Mesendoderm (in vitro differentiated cells): ENCODE data around the gene TTLL10.

Experiments
- DNase-seq: peaks from one replicate; pipeline ENCODE4 v3.0.0; 2013
- H2AK5ac ChIP-seq: 2 replicates; pipeline ENCODE4 v1.6.1; 2013; ENCODE audit warnings: low read length, inconsistent platforms
- H2BK120ac ChIP-seq: 2 replicates; pipeline ENCODE4 v1.6.1; 2013; ENCODE audit warnings: low read depth, mild to moderate bottlenecking, low read length, moderate library complexity, mixed read lengths
- H2BK15ac ChIP-seq: replicated peaks from 2 replicates; pipeline ENCODE4 v1.6.1; 2013; ENCODE audit warnings: low read depth, mild to moderate bottlenecking, moderate library complexity
- H2BK5ac ChIP-seq: 2 replicates; pipeline ENCODE4 v1.6.1; 2013; ENCODE audit warnings: low read length, inconsistent platforms
- H3K18ac ChIP-seq: 2 replicates; pipeline ENCODE4 v1.6.1; 2013; ENCODE audit warnings: mild to moderate bottlenecking, low read length, mixed read lengths
- H3K23ac ChIP-seq: one replicate; pipeline ENCODE4 v1.6.1; 2013; ENCODE audit warnings: low read length
- H3K27ac ChIP-seq: 2 replicates; pipeline ENCODE4 v1.5.1; 2013; ENCODE audit warnings: low read depth, mild to moderate bottlenecking, inconsistent platforms, low read length, moderate library complexity
- H3K27me3 ChIP-seq: 2 replicates; pipeline ENCODE4 v1.6.1; 2013; ENCODE audit warnings: low read length, control low read depth, mild to moderate bottlenecking, inconsistent platforms; ENCODE audit not compliant: insufficient read depth, poor library complexity
- H3K36me3 ChIP-seq: 2 replicates; pipeline ENCODE4 v1.6.1; 2013; ENCODE audit warnings: low read length, inconsistent platforms; ENCODE audit not compliant: control insufficient read depth, insufficient read depth
- H3K4ac ChIP-seq: one replicate; pipeline ENCODE4 v1.6.1; 2013; ENCODE audit warnings: low read depth, mild to moderate bottlenecking, low read length, moderate library complexity
- H3K4me1 ChIP-seq: 2 replicates; pipeline ENCODE4 v1.6.1; 2013; ENCODE audit warnings: low read depth, low read length, inconsistent platforms; ENCODE audit not compliant: control insufficient read depth
- H3K4me2 ChIP-seq: 2 replicates; pipeline ENCODE4 v1.6.1; 2013; ENCODE audit warnings: low read length
- H3K4me3 ChIP-seq: 2 replicates; pipeline ENCODE4 v1.5.1; 2013; ENCODE audit warnings: mild to moderate bottlenecking, low read length
- H3K56ac ChIP-seq: one replicate; pipeline ENCODE4 v1.6.1; 2013; ENCODE audit warnings: low read length
- H3K79me1 ChIP-seq: 2 replicates; pipeline ENCODE4 v1.6.1; 2013; ENCODE audit warnings: low read length, inconsistent platforms
- H3K79me2 ChIP-seq: 2 replicates; pipeline ENCODE4 v1.6.1; 2013; ENCODE audit warnings: mild to moderate bottlenecking, low read length; ENCODE audit not compliant: control insufficient read depth, insufficient read depth
- H3K9ac ChIP-seq: 2 replicates; pipeline ENCODE4 v1.6.1; 2013; ENCODE audit warnings: low read length, inconsistent platforms
- H4K5ac ChIP-seq: one replicate; pipeline ENCODE4 v1.6.1; 2013; ENCODE audit warnings: low read length
- H4K8ac ChIP-seq: one replicate; pipeline ENCODE4 v1.6.1; 2013; ENCODE audit warnings: low read depth, mild to moderate bottlenecking, control low read depth, low read length, moderate library complexity
- WGBS: extraction: QIAGEN DNeasy Blood & Tissue Kit; methylation state at CpG from one replicate; pipeline ENCODE4 v1.1.7; 2013; ENCODE audit warnings: low lambda C conversion rate, missing lambda C conversion rate; ENCODE audit not compliant: insufficient coverage; ENCODE audit errors: extremely low coverage; 5-methylcytosine and 5-hydroxymethylcytosine counted together

TTLL10 gene

DNA sequence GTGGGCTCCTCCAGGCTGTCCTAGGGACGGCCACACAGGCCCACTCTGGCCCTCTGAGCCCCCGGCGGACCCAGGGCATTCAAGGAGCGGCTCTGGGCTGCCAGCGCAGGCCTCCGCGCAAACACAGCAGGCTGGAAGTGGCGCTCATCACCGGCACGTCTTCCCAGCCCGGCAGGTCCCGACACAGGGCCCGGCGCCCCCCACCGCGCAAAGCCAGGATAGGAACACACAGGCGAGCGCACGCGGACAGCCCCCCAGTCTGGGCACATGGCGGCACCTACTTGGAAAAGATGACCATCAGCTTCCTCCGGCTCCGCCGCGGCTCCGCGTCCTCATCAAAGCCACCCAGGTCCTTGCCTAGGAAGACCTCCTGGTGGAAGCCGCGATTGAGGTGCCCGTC lies 54.5 kb downstream of the TTLL10 start:
- H3K79me2 ChIP-seq: peaks cover 31% of the 10 kb centered on the region
- H4K5ac ChIP-seq: no peak overlapping the region
- H3K4me2 ChIP-seq: no peak overlapping the region
- H2AK5ac ChIP-seq: no peak overlapping the region
- no peak overlapping the region for H2BK15ac ChIP-seq
- no CpG with 5 or more reads among the region's 30 CpGs for WGBS
- peaks cover 7% of the 10 kb centered on the region for H3K4me1 ChIP-seq
- H2BK5ac ChIP-seq: no peak overlapping the region
- peaks cover 31% of the 10 kb centered on the region for H3K79me1 ChIP-seq
- no peaks in the 10 kb centered on the region for H3K36me3 ChIP-seq
- H3K56ac ChIP-seq: no peak overlapping the region
- no peak overlapping the region for H3K9ac ChIP-seq
- H3K23ac ChIP-seq: no peak overlapping the region
- no peak overlapping the region for H2BK120ac ChIP-seq
- no peak overlapping the region for H4K8ac ChIP-seq
- DNase-seq: no peak
- no peak overlapping the region for H3K18ac ChIP-seq
- H3K27me3 ChIP-seq: no peaks in the 10 kb centered on the region
- no peak overlapping the region for H3K4me3 ChIP-seq
- H3K4ac ChIP-seq: no peak overlapping the region
- H3K27ac ChIP-seq: no peak overlapping the region

DNA sequence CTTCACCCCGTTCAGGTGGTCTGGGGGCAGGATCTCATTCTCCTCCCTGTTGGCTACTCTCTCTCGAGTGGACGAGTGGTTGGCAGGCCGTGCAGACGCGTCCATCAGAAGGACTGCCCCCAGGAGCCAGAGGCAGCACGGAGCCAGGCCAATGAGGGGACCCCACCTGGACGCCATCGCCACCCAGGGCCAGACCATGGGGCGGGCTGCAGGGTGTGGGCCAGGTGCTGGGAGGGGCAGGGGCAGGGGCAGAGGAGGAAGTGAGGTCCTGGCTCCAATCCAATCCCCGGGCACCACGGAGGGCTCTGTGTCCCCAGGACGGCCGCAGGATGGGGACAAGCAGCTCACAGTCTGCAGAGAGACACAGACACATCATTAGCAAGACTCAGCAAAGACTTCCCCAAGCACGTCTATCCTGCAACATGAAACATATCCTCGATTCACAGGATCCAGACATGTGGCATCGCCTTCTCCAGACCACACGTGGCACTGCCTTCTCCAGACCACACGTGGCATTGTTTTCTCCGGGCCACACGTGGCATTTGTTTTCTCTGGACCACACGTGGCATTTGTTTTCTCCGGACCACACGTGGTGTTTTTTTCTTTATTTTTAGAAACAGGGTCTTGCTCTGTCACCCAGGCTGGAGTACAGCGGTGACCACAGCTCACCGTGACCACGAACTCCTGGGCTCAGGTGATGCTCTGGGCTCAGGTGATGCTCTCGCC lies 55.1 kb downstream of the TTLL10 start:
- Histone ChIP-seq H4K8ac (no peak overlapping the region), H3K18ac (no peak overlapping the region), H3K4me2 (no peak overlapping the region), H3K56ac (no peak overlapping the region), H3K4ac (no peak overlapping the region), H3K23ac (no peak overlapping the region), H2BK5ac (no peak overlapping the region), H4K5ac (no peak overlapping the region), H3K79me1 (peaks cover 34% of the 10 kb centered on the region), H3K79me2 (peaks cover 36% of the 10 kb centered on the region), H2BK15ac (no peak overlapping the region), H3K27me3 (no peaks in the 10 kb centered on the region), H2BK120ac (no peak overlapping the region), H2AK5ac (no peak overlapping the region), H3K27ac (no peak overlapping the region), H3K9ac (no peak overlapping the region), H3K36me3 (no peaks in the 10 kb centered on the region), H3K4me1 (peaks cover 7% of the 10 kb centered on the region), H3K4me3 (no peak overlapping the region)
- WGBS: no CpG with 5 or more reads among the region's 28 CpGs
- DNase-seq: no peak

DNA sequence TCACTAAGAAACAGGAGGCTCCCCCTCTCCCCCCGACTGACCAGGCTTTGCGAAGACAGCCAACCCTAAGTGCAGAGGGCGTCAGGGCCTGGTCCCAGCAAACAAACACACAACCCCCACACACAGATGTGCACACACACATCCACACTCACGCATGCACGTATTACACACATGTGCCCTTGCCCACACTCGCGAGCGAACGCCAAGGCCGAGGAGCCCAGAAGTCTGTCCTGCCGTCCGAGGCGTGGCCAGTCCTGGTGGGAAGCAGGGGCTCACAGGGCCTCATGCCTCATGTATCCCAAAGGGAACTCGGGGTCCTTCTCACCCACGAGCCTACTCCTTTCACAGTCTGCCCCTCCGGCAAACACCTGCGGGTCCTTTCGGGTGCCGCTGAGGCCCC lies 56.1 kb downstream of the TTLL10 start:
- Histone ChIP-seq H3K79me2 (peaks cover 40% of the 10 kb centered on the region), H3K9ac (no peak overlapping the region), H3K4me1 (peaks cover 7% of the 10 kb centered on the region), H4K5ac (no peak overlapping the region), H3K4ac (no peak overlapping the region), H3K56ac (no peak overlapping the region), H3K27me3 (no peaks in the 10 kb centered on the region), H2AK5ac (no peak overlapping the region), H3K27ac (no peak overlapping the region), H3K79me1 (peaks cover 39% of the 10 kb centered on the region), H3K36me3 (no peaks in the 10 kb centered on the region), H2BK120ac (no peak overlapping the region), H3K18ac (no peak overlapping the region), H3K4me2 (no peak overlapping the region), H4K8ac (no peak overlapping the region), H2BK15ac (no peak overlapping the region), H3K4me3 (no peak overlapping the region), H3K23ac (no peak overlapping the region), H2BK5ac (no peak overlapping the region)
- WGBS: no CpG with 5 or more reads among the region's 19 CpGs
- no peak for DNase-seq

DNA sequence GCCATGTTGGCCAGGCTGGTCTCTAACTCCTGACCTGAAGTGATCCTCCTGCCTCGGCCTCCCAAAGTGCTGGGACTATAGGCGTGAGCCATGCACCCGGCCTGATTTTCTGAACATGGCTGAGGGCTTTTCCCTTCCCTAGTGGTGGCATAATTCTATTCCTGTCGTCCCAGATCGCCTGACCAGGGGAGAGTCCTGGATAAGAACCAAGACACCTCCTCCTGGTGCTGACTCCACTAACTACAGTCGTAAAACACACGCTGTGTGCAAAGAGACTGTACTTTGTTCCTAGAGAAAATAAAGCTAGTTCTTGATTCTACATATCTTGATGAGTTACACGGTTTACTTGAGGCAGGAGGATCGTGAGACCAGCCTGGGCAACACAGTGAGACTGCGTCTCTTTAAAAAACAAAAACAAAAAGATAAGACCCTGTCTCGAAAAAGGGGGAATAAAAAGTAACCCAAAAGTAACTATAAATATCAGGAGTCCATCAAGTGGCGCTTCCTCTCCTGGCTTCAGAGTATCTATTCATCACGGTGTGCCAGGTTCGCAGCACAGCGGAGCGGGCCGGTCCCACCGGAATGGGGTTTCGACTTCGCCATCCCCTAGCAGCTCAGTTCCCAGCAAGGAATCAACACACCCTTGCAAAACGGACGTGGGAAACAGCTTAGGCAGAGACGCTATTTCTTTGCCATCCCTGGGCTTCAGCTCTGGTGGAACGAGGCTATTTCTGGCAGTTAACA lies 57.1 kb downstream of the TTLL10 start:
- Histone ChIP-seq H3K27me3 (no peaks in the 10 kb centered on the region), H3K18ac (no peak overlapping the region), H3K36me3 (no peaks in the 10 kb centered on the region), H3K4me3 (peak overlapping the region; percentile 94), H2AK5ac (peak overlapping the region; percentile 43), H4K8ac (no peak overlapping the region), H2BK120ac (no peak overlapping the region), H3K79me2 (peaks cover 40% of the 10 kb centered on the region), H3K23ac (no peak overlapping the region), H4K5ac (no peak overlapping the region), H3K4me2 (peak overlapping the region; percentile 100), H3K56ac (peak overlapping the region; percentile 97), H2BK5ac (peak overlapping the region; percentile 69), H3K9ac (peak overlapping the region; percentile 94), H3K79me1 (peaks cover 35% of the 10 kb centered on the region), H3K27ac (peak overlapping the region; percentile 45), H3K4me1 (peaks cover 7% of the 10 kb centered on the region), H3K4ac (no peak overlapping the region), H2BK15ac (no peak overlapping the region)
- peak; percentile 62 for DNase-seq
- no CpG with 5 or more reads among the region's 24 CpGs for WGBS

DNA sequence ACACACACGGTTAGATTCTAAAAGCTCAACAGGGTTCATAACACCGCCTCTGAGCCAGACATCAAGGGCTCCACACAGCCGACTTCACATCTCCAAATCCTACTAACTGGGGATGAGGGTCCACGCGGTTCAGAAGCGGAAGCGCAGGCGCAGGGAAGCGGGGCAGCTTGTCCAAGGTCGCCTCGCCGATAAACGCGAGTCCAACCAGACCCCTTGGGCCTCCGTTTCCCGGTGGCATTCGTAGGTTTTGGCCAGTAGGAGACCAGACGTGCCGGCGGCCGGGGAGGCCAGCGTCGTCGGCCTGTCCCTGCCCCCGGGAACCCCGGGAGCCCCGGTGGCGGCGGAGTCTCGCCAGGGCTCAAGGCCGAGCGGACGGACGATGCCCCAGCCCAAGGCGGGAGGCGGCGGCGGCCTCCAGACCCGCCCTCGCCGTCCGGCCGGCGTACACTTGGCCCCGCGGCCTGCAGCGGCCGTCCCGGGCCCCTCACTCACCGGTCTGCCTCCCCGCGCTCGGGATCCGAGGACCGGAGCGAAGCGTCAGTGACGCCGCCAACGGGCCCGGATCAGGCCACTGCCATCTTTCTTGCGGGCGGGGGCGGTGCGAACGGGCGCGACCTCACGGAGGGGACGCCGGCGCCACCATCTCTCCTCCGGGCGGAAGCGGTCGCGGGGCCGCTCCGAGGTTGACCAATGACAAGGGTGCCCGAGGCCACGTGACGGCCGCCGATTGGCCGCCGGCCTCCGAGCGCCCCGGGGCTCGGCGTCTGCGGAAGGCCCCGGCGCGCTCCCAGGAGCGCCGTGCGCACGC lies 57.9 kb downstream of the TTLL10 start, which contains the start of gene SDF4:
TSS of gene SDF4 (minus strand) at position 602 of the 808 bp plus-strand sequence. CDS start 3,229 bp downstream, outside the sequence.
- peak within 1 kb of the TSS; percentile 94 for H3K4me3 ChIP-seq
- H2BK15ac ChIP-seq: no peak within 1 kb of the TSS
- no CpG with 5 or more reads among the region's 99 CpGs for WGBS
- DNase-seq: peak; percentile 98
- H3K79me2 ChIP-seq: peaks cover 40% of the 10 kb centered on the region
- peak within 1 kb of the TSS; percentile 94 for H3K9ac ChIP-seq
- H4K8ac ChIP-seq: peak within 1 kb of the TSS; percentile 93
- H3K4me2 ChIP-seq: peak within 1 kb of the TSS; percentile 100
- peak within 1 kb of the TSS; percentile 81 for H3K4ac ChIP-seq
- peak within 1 kb of the TSS; percentile 97 for H2AK5ac ChIP-seq
- H3K27me3 ChIP-seq: no peaks in the 10 kb centered on the region
- H2BK5ac ChIP-seq: peak within 1 kb of the TSS; percentile 69
- peak within 1 kb of the TSS; percentile 97 for H3K56ac ChIP-seq
- H2BK120ac ChIP-seq: peak within 1 kb of the TSS; percentile 16
- peaks cover 35% of the 10 kb centered on the region for H3K79me1 ChIP-seq
- H4K5ac ChIP-seq: no peak within 1 kb of the TSS
- no peaks in the 10 kb centered on the region for H3K36me3 ChIP-seq
- H3K18ac ChIP-seq: peak within 1 kb of the TSS; percentile 47
- peaks cover 7% of the 10 kb centered on the region for H3K4me1 ChIP-seq
- peak within 1 kb of the TSS; percentile 45 for H3K27ac ChIP-seq
- peak within 1 kb of the TSS; percentile 66 for H3K23ac ChIP-seq
